HG02981 (cell line): Measurements from ENCODE around the gene ELF2.
"Not testable (repeated sequence)": the region's sequence is repeated elsewhere in the genome, so short reads cannot be mapped to it uniquely, and the experiment has no call there.

Experiments used
- ATAC-seq: cut with Tn5 transposase; IDR thresholded peaks from one replicate; pipeline ENCODE4 v1.9.1; 2021; ENCODE audit warnings: mild to moderate bottlenecking, moderate library complexity; ENCODE audit not compliant: unreplicated experiment

The ELF2 gene

DNA sequence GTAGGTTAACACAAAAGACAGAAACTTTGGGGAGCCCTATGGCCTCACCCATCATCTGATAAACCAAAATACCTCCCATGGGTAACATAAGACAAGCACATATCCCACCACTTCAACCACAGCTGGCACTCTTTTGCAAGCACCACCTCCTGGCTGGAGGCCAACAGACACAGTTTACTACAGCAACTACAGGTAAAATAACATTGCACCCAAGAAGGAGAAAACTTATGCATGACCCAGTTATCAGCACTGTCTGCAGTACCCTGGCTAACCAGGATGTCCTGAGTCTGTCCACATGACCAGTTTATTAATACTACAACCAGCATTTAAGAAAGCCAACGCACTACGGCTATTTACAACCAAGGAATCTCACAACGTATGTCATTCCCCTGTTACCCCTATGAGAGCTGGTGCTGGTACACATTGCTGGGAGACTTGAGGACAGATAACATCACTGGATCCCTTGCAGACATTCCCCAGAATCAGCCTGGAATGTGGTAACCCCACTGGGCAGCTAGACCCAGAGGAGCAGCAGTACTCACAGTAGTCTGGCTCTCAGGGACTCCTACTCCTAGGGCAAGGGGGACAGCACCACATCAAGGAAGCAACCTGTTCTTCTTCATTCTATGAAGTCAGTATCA is 32.0 kb downstream of the ELF2 start:
- no peak for ATAC-seq

DNA sequence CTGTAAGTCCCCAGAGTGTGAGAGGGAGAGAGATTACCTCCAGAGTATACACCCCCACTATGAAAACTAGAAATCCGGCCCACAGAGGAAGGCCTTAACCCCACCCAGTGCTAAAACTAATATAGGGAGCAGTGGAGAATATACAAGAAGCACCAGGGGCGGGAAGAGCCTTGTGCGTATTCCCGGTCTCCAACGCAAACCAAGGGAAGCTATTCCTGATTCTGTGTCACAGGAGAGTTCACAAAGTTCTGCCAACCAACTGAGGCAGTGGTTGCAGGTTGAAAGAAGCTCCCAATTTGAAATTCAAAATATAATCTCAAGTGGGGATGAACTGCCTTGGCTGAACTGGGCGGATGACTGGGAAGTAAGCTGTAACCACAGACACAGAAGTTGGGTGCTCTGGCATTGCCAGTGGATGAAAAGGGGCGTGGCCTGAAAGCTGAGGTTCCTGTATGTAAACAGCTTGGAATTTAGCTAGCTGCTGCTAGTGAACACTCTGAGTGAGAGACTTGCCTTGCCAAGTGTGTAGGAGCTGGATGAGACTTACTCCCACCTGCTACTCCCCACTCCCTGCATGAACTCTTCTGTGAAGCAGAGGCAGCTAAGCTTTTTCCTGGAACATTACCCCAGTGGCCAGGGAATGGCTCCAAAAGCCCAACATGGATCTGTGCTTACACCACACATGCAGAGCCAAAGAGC is 32.7 kb downstream of the ELF2 start:
- no peak for ATAC-seq

DNA sequence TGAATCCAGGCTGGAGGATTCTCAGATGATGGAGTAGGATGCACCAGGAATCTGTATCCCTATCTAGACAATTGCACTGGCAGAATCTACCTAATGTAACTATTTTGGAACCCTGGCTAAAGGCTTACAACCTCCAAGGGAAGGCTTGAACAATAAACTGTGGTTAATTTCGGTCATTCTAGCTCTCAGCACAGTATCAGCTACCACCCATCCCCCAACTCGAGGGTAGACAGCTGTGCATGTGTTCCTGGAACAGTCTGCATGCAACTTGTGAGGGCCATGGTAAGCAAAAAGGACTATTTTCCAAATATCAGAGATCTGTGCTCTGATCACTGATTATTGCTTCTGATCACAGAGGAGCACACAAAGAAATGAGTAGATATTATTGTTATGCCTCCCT is 34.0 kb downstream of the ELF2 start:
- ATAC-seq: no peak

DNA sequence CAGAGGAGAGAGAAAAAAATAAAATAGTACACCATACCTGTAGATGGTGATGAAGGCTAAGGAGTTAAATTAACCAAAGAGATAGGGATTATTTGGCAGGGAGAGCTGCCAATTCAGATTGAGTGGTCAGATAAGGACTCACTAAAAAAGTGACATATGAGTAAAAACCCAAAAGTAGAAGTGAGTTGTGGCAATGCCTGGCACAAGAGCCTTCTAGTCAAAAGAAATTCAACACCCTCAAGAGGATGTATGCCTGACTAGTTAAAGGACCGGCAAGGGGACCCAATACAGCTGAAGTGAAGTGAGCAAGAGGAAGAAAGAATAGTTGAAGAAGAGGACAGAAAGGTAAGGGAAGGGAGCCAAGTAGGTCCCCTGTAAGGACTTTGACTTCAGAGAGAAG is 34.9 kb downstream of the ELF2 start:
- peak; percentile 81 for ATAC-seq

DNA sequence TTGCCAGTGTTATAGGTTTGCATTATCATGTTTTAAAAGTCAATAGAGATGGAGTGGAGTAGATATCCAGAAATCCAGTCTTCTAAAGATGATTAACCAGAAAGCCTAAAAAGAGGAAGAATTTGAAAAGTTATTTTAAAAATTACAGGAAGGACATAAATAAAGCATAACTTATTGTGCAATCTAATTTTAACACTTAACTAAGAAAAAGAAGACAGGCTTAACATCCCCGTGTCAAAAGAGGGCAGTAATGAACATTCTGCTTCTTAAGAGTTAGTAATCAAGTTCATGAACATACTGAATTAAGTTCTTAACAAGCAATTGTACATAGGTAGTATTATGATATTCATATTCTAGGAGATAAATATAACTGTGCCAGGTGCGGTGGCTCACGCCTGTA is 39.3 kb downstream of the ELF2 start:
- ATAC-seq: no peak

GRCh38 chr4:139134403-139134802 is 42.6 kb downstream of the ELF2 start:
- no peak for ATAC-seq

- ATAC-seq: no peak
These were observed 45.7 kb downstream of the ELF2 start for GRCh38 chr4:139131209-139131870.

- no peak for ATAC-seq
These were observed 47.8 kb downstream of the ELF2 start for GRCh38 chr4:139129206-139129605.

DNA sequence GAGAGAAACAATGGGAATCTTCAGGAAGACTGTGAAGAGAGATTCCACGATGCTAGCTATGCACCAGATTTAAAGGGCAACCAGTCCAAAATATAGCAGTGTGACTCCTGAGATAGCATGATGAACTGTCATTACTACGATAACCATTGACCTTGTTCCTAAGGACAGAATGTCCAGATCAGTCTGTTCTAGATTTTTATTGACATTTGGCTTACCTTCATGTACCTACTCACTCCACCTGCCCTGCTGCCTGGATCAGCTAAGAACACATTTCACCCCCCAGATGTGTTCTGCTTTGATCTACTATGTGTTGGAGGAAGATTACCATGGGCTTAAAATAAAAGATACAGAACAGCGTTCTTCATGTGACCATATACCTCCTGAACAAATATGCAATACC is 50.1 kb downstream of the ELF2 start:
- no peak for ATAC-seq

- no peak for ATAC-seq
These were observed 53.1 kb downstream of the ELF2 start for GRCh38 chr4:139123910-139124309.

DNA sequence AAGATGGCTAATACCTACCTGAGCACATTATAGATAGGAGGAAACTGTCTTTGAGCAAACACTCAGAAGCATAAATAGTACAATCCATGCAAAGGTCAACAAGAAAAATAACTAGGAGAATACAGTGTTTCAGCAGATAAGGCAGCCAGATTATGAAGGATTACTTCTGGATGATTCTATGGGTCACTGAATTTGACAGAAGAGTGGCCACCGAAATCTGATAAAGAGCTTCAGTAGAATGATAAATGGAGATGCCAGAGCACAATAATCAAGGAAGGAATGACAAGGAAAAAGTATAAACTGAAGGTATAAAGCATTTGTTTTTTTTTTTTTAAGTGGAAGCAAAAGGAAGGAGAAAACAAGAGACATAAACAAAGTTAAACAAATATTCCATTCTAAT is 58.7 kb downstream of the ELF2 start:
- no peak for ATAC-seq

DNA sequence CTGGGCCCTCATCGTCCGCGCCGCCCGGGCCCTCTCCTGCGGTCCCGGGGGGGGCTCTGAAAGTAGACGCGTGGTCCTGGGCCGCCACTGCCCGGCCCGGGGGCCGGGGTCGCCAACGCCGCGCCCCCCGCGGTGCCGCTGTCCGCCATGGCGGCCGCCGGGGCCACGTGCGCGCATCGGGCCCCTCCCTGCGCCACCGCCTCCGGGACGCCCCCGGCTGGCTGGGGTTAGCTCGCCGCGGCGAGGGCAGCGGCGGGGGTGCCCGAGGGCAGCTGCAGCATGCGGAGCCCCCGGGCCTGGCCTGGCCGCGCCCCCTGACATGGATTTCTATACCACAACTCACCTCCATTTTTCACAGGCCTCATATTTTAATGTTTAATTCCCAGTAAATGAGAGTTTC is 61.8 kb downstream of the ELF2 start:
- no peak for ATAC-seq

GRCh38 chr4:139114795-139115194 is 62.2 kb downstream of the ELF2 start:
- ATAC-seq: not testable (repeated sequence)

- no peak for ATAC-seq
These were observed 64.4 kb downstream of the ELF2 start for GRCh38 chr4:139112650-139113049.

DNA sequence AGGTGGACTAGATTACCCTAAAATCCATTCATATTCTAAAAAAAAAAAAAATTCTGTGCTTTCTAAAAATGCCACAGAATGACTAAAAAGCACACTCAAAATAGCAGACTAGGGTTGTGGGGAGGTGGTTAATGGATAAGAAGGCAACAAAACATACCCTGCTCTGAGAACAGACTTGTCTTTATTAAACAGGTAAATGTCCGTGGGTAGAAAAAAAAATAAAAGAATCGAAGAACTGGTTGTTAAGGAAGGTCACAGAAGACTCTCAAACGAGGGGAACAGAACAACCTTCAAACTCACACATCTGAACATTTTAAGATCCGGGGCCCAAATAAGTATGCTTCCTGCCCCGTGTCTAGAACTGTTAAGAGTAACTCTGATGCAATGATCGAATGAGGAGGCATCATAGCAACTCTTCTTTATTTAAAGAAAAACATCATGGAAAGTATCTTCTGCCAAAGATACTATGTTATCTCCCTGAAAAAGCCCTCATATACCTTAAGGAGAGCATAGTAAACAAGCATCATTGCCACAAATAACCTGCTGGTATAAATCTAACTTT is 68.4 kb downstream of the ELF2 start:
- ATAC-seq: no peak

- peak; percentile 78 for ATAC-seq
These were observed 77.5 kb downstream of the ELF2 start for GRCh38 chr4:139099366-139099982.

- ATAC-seq: no peak
These were observed 84.7 kb downstream of the ELF2 start for GRCh38 chr4:139092271-139092670.

DNA sequence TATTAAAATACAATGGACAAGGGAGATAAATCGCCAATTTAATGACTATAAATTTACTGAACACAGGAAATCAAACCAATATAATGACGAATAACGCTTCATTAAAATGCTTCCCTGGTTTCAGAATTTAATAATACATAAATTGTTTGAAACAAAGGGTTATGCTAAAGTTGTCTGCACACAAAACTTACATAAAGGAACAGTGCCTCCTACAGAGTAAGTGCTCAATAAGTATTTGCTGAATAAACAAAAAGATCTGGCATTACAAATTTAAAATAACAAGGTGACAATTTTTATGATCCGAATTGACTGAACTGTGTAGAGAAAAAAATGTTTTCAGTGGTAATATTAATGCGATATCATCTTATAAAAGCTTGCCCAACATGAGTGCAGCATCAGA is 91.9 kb downstream of the ELF2 start:
- no peak for ATAC-seq

GRCh38 chr4:139084804-139085093 is 92.3 kb downstream of the ELF2 start:
- ATAC-seq: no peak

- ATAC-seq: peak; percentile 43
These were observed 92.8 kb downstream of the ELF2 start for GRCh38 chr4:139083956-139084803.

- peak; percentile 27 for ATAC-seq
These were observed 93.4 kb downstream of the ELF2 start for GRCh38 chr4:139083607-139083955.
